ENCODE measurements around the gene PEDS1.
"Not testable (repeated sequence)": the region's sequence is repeated elsewhere in the genome, so short reads cannot be mapped to it uniquely, and the experiment has no call there.

Gene PEDS1

GRCh38 chr20:50138120-50138478 is 15.4 kb downstream of the PEDS1 start:
- H3K27ac ChIP-seq (ENCODE audit: poor library complexity, severe bottlenecking): peak overlapping the region; percentile 45
- no peak for DNase-seq (ENCODE audit: low spot score)

GRCh38 chr20:50137702-50138101 is 15.8 kb downstream of the PEDS1 start:
- Histone ChIP-seq H3K27ac (ENCODE audit: poor library complexity, severe bottlenecking) (peak overlapping the region; percentile 45), H3K4me1 (ENCODE audit: insufficient read depth, poor library complexity, severe bottlenecking) (peaks cover 37% of the 10 kb centered on the region), H3K36me3 (ENCODE audit: low read depth) (peaks cover 93% of the 10 kb centered on the region)
- H3K27me3 ChIP-seq (ENCODE audit: insufficient read depth, poor library complexity, severe bottlenecking); H3K4me3 ChIP-seq (ENCODE audit: severe bottlenecking); DNase-seq (ENCODE audit: low spot score); H3K9me3 ChIP-seq (ENCODE audit: severe bottlenecking); ATAC-seq (ENCODE audit: low read depth): not testable (repeated sequence)

More at GRCh38 chr20:50138120-50138478, 15.4 kb downstream of the PEDS1 start:
- Histone ChIP-seq H3K9me3 (ENCODE audit: severe bottlenecking) (no peaks in the 10 kb centered on the region), H3K4me1 (ENCODE audit: insufficient read depth, poor library complexity, severe bottlenecking) (peaks cover 41% of the 10 kb centered on the region), H3K36me3 (ENCODE audit: low read depth) (peaks cover 93% of the 10 kb centered on the region), H3K27me3 (ENCODE audit: insufficient read depth, poor library complexity, severe bottlenecking) (no peaks in the 10 kb centered on the region), H3K4me3 (ENCODE audit: severe bottlenecking) (no peak overlapping the region)
- TF ChIP-seq CTCF (IDR thresholded peaks at IDR 0.05; ENCODE audit: poor library complexity, severe bottlenecking): no peak
- ATAC-seq (ENCODE audit: low read depth): no peak

GRCh38 chr20:50136822-50137599 is 16.5 kb downstream of the PEDS1 start:
- ATAC-seq (ENCODE audit: low read depth) (peak; percentile 49), DNase-seq (ENCODE audit: low spot score) (no peak)
- peak overlapping the region; percentile 45 for H3K27ac ChIP-seq (ENCODE audit: poor library complexity, severe bottlenecking)
- peaks cover 95% of the 10 kb centered on the region for H3K36me3 ChIP-seq (ENCODE audit: low read depth)
- H3K9me3 ChIP-seq (ENCODE audit: severe bottlenecking): no peaks in the 10 kb centered on the region
- no peak overlapping the region for H3K4me3 ChIP-seq (ENCODE audit: severe bottlenecking)
- H3K4me1 ChIP-seq (ENCODE audit: insufficient read depth, poor library complexity, severe bottlenecking): peaks cover 33% of the 10 kb centered on the region
- no peaks in the 10 kb centered on the region for H3K27me3 ChIP-seq (ENCODE audit: insufficient read depth, poor library complexity, severe bottlenecking)
- TF ChIP-seq CTCF (IDR thresholded peaks at IDR 0.05; ENCODE audit: poor library complexity, severe bottlenecking): no peak

- peaks cover 95% of the 10 kb centered on the region for H3K36me3 ChIP-seq (ENCODE audit: low read depth)
- not testable (repeated sequence) for H3K27ac ChIP-seq (ENCODE audit: poor library complexity, severe bottlenecking); ATAC-seq (ENCODE audit: low read depth); H3K9me3 ChIP-seq (ENCODE audit: severe bottlenecking); H3K27me3 ChIP-seq (ENCODE audit: insufficient read depth, poor library complexity, severe bottlenecking); DNase-seq (ENCODE audit: low spot score); H3K4me3 ChIP-seq (ENCODE audit: severe bottlenecking)
- peaks cover 21% of the 10 kb centered on the region for H3K4me1 ChIP-seq (ENCODE audit: insufficient read depth, poor library complexity, severe bottlenecking)
Measured at GRCh38 chr20:50135157-50135556, 18.4 kb downstream of the PEDS1 start.

GRCh38 chr20:50133474-50134217 is 19.9 kb downstream of the PEDS1 start:
- Histone ChIP-seq H3K36me3 (ENCODE audit: low read depth) (peaks cover 99% of the 10 kb centered on the region), H3K27me3 (ENCODE audit: insufficient read depth, poor library complexity, severe bottlenecking) (no peaks in the 10 kb centered on the region), H3K9me3 (ENCODE audit: severe bottlenecking) (no peaks in the 10 kb centered on the region), H3K4me1 (ENCODE audit: insufficient read depth, poor library complexity, severe bottlenecking) (peaks cover 18% of the 10 kb centered on the region), H3K4me3 (ENCODE audit: severe bottlenecking) (no peak overlapping the region), H3K27ac (ENCODE audit: poor library complexity, severe bottlenecking) (no peak overlapping the region)
- ATAC-seq (ENCODE audit: low read depth): no peak
- no peak for DNase-seq (ENCODE audit: low spot score)
- TF ChIP-seq CTCF (IDR thresholded peaks at IDR 0.05; ENCODE audit: poor library complexity, severe bottlenecking): no peak
